H1 (cell line): ENCODE data around the gene FLT4. TPM values are rescaled to one million over a fixed set of nuclear protein-coding genes. Genes with fewer than 3 reads are reported as not detected.

ENCODE experiments used
- CTCF ChIA-PET: fragments of 300-600 bp; sonication (Branson Sonifier 250); formaldehyde crosslinking; loops from one replicate; lab custom pipeline; 2021; ENCODE audit not compliant: partially characterized antibody; lab: Charles Lee
- POLR2A ChIA-PET: fragments of 300-600 bp; sonication (Branson Sonifier 250); formaldehyde crosslinking; loops from one replicate; lab custom pipeline; 2021; ENCODE audit warnings: inconsistent platforms; ENCODE audit not compliant: partially characterized antibody; lab: Charles Lee
- DNase-seq, 2 experiments: peaks; one replicate each; pipeline versions ENCODE4 v3.0.0 to v3.0.0-alpha.2; 2010 to 2022; ENCODE audit warnings: low spot score in 2 of 2, low read depth in 1 of 2, mixed read lengths in 1 of 2
- FAIRE-seq: peaks from 2 replicates; lab custom pipeline; 2011; peaks lifted over from hg19 to GRCh38; lab: Jason Lieb, UNC
- H2AFZ ChIP-seq: 2 replicates; pipeline ENCODE4 v1.8.1; 2012; ENCODE audit warnings: low read length, inconsistent platforms
- H2AK5ac ChIP-seq: 2 replicates; pipeline ENCODE4 v1.6.1; 2013; ENCODE audit warnings: low read depth, low read length
- H2BK120ac ChIP-seq: replicated peaks from 2 replicates; pipeline ENCODE3; 2013; ENCODE audit warnings: low read depth, low read length, inconsistent platforms
- H2BK12ac ChIP-seq: 2 replicates; pipeline ENCODE4 v1.6.1; 2013; ENCODE audit warnings: low read depth, low read length
- H2BK15ac ChIP-seq: 2 replicates; pipeline ENCODE4 v1.6.1; 2013; ENCODE audit warnings: low read length
- H2BK20ac ChIP-seq: 2 replicates; pipeline ENCODE4 v1.6.1; 2013; ENCODE audit warnings: low read length
- H2BK5ac ChIP-seq: 2 replicates; pipeline ENCODE4 v1.6.1; 2013; ENCODE audit warnings: low read depth, low read length
- H3K14ac ChIP-seq: 2 replicates; pipeline ENCODE4 v1.6.1; 2013; ENCODE audit warnings: inconsistent platforms; ENCODE audit not compliant: insufficient read length
- H3K18ac ChIP-seq: 2 replicates; pipeline ENCODE4 v1.6.1; 2013; ENCODE audit warnings: low read length; ENCODE audit errors: extremely low read depth
- H3K23ac ChIP-seq: 2 replicates; pipeline ENCODE4 v1.6.1; 2013; ENCODE audit warnings: inconsistent platforms; ENCODE audit not compliant: insufficient read length
- H3K23me2 ChIP-seq: 2 replicates; pipeline ENCODE4 v1.6.1; 2013; ENCODE audit warnings: low read depth, low read length
- H3K27ac ChIP-seq: 2 replicates; pipeline ENCODE4 v1.6.1; 2011; ENCODE audit warnings: low read depth, low read length, inconsistent platforms
- H3K27me3 ChIP-seq, 4 experiments: replicated peaks in 1 of 4; 1 replicate in 1 of 4; 2 replicates in 3 of 4; pipeline versions ENCODE4 v1.6.1 to v1.8.1; 2011 to 2013; ENCODE audit warnings: low read length in 3 of 4, mild to moderate bottlenecking in 3 of 4, inconsistent platforms in 2 of 4, mixed read lengths in 2 of 4, moderate library complexity in 1 of 4; ENCODE audit not compliant: control insufficient read depth in 3 of 4, insufficient read depth in 3 of 4; ENCODE audit errors: extremely low read depth in 1 of 4
- H3K36me3 ChIP-seq, 4 experiments: 2 replicates each; pipeline versions ENCODE4 v1.6.1 to v1.8.1; 2011 to 2013; ENCODE audit warnings: mild to moderate bottlenecking in 4 of 4, low read length in 3 of 4, moderate library complexity in 2 of 4, control low read depth in 1 of 4, inconsistent platforms in 1 of 4; ENCODE audit not compliant: insufficient read depth in 4 of 4, control insufficient read depth in 2 of 4
- H3K4ac ChIP-seq: replicated peaks from 2 replicates; pipeline ENCODE3; 2013; ENCODE audit warnings: low read length, low read depth, mixed read lengths, inconsistent platforms; ENCODE audit not compliant: insufficient read length
- H3K4me1 ChIP-seq, 4 experiments: replicated peaks in 1 of 4; 1 replicate in 1 of 4; 2 replicates in 3 of 4; pipeline versions ENCODE4 v1.6.1 to v1.8.1; 2011 to 2013; ENCODE audit warnings: low read length in 3 of 4, inconsistent platforms in 2 of 4, mixed read lengths in 1 of 4; ENCODE audit not compliant: insufficient read depth in 4 of 4, control insufficient read depth in 3 of 4
- H3K4me2 ChIP-seq, 2 experiments: 2 replicates each; pipeline versions ENCODE4 v1.6.1 to v1.8.1; 2011 to 2013; ENCODE audit warnings: low read depth in 2 of 2, low read length in 2 of 2, control low read depth in 1 of 2, inconsistent platforms in 1 of 2, mild to moderate bottlenecking in 1 of 2; ENCODE audit not compliant: insufficient read depth in 1 of 2
- H3K4me3 ChIP-seq, 4 experiments: fragments of 200-600, 300-600 bp in 1 of 4; sonication (generic), shearing (Covaris generic), sonication (Bioruptor Twin) in 1 of 4; 2 replicates each; pipeline versions ENCODE4 v1.5.1 to v1.8.1; 2011 to 2016; ENCODE audit warnings: low read length in 4 of 4, low read depth in 3 of 4, control low read depth in 2 of 4, inconsistent platforms in 2 of 4, mild to moderate bottlenecking in 2 of 4, mixed read lengths in 1 of 4, moderate library complexity in 1 of 4; ENCODE audit not compliant: insufficient read depth in 2 of 4; ENCODE audit errors: extremely low read depth in 1 of 4
- H3K56ac ChIP-seq: replicated peaks from 2 replicates; pipeline ENCODE3; 2013; ENCODE audit warnings: low read depth, mild to moderate bottlenecking, mixed read lengths, low read length, inconsistent platforms; ENCODE audit not compliant: insufficient read length
- H3K79me1 ChIP-seq: 2 replicates; pipeline ENCODE4 v1.6.1; 2013; ENCODE audit warnings: low read depth, low read length, control low read depth
- H3K79me2 ChIP-seq, 2 experiments: 2 replicates each; pipeline versions ENCODE4 v1.6.1 to v1.8.1; 2012 to 2013; ENCODE audit warnings: low read length in 2 of 2, mild to moderate bottlenecking in 2 of 2, inconsistent platforms in 1 of 2; ENCODE audit not compliant: insufficient read depth in 2 of 2, control insufficient read depth in 1 of 2
- H3K9ac ChIP-seq, 4 experiments: replicated peaks in 1 of 4; 1 replicate in 1 of 4; 2 replicates in 3 of 4; pipeline versions ENCODE4 v1.6.1 to v1.8.1; 2011 to 2013; ENCODE audit warnings: low read depth in 3 of 4, low read length in 3 of 4, control low read depth in 2 of 4, mild to moderate bottlenecking in 2 of 4, moderate library complexity in 2 of 4, inconsistent platforms in 1 of 4; ENCODE audit errors: extremely low read depth in 1 of 4
- H3K9me3 ChIP-seq, 2 experiments: 2 replicates each; pipeline versions ENCODE4 v1.6.1 to v1.8.1; 2012 to 2013; ENCODE audit warnings: mild to moderate bottlenecking in 2 of 2, moderate library complexity in 2 of 2, control low read depth in 1 of 2, inconsistent platforms in 1 of 2, low read depth in 1 of 2, low read length in 1 of 2, mixed read lengths in 1 of 2; ENCODE audit not compliant: insufficient read depth in 2 of 2
- H4K20me1 ChIP-seq, 2 experiments: replicated peaks in 1 of 2; 2 replicates each; pipeline versions ENCODE3 to v1.8.1; 2011 to 2013; ENCODE audit warnings: inconsistent platforms in 2 of 2, low read length in 2 of 2, mild to moderate bottlenecking in 1 of 2; ENCODE audit not compliant: insufficient read depth in 2 of 2, control insufficient read depth in 1 of 2
- H4K5ac ChIP-seq: 2 replicates; pipeline ENCODE4 v1.6.1; 2013; ENCODE audit warnings: low read length, low read depth, mixed read lengths, inconsistent platforms; ENCODE audit not compliant: insufficient read length
- H4K8ac ChIP-seq: 2 replicates; pipeline ENCODE4 v1.8.0; 2013; ENCODE audit warnings: mild to moderate bottlenecking, moderate library complexity, low read length, inconsistent platforms; ENCODE audit not compliant: insufficient read depth; ENCODE audit errors: extremely low read depth
- H4K91ac ChIP-seq: replicated peaks from 2 replicates; pipeline ENCODE3; 2013; ENCODE audit warnings: low read length, mixed read lengths, inconsistent platforms; ENCODE audit not compliant: insufficient read length
- EZH2 ChIP-seq: fragments of 200-600 bp; sonication (generic); IDR thresholded peaks from 2 replicates; pipeline ENCODE4 v1.7.1; 2012; ENCODE audit warnings: low read depth, mild to moderate bottlenecking, moderate library complexity, low read length, inconsistent platforms; ENCODE audit not compliant: severe bottlenecking
- KDM4A ChIP-seq: IDR thresholded peaks from one replicate; pipeline ENCODE4 v1.7.1; 2012; ENCODE audit warnings: low read depth, mild to moderate bottlenecking, moderate library complexity, low read length, inconsistent platforms; ENCODE audit not compliant: severe bottlenecking
- NRF1 ChIP-seq: IDR thresholded peaks from 2 replicates; pipeline ENCODE4 v1.6.1; 2011; ENCODE audit warnings: mild to moderate bottlenecking, low read depth, low read length, improper control_type of control experiment
- SP1 ChIP-seq: IDR thresholded peaks from 2 replicates; pipeline ENCODE4 v1.6.1; 2011; ENCODE audit warnings: low read depth, low read length
- YY1 ChIP-seq: IDR thresholded peaks from 2 replicates; pipeline ENCODE4 v1.6.1; 2011; ENCODE audit warnings: low read depth, mild to moderate bottlenecking, low read length
- ZNF274 ChIP-seq: IDR thresholded peaks from 2 replicates; pipeline ENCODE4 v1.7.0; 2012; ENCODE audit warnings: low read length, borderline replicate concordance; ENCODE audit errors: extremely low read depth
- WGBS, 2 experiments: shearing (Covaris generic) in 1 of 2; methylation state at CpG; one replicate each; pipeline versions ENCODE4 v1.1.6 to v1.1.7; 2013 to 2015; ENCODE audit warnings: low lambda C conversion rate in 2 of 2, mixed read lengths in 2 of 2, inconsistent platforms in 1 of 2, low coverage in 1 of 2, missing lambda C conversion rate in 1 of 2; ENCODE audit not compliant: insufficient replicate concordance in 2 of 2, insufficient coverage in 1 of 2, insufficient read length in 1 of 2; ENCODE audit errors: extremely low coverage in 1 of 2, missing lambda C conversion rate in 1 of 2; 5-methylcytosine and 5-hydroxymethylcytosine counted together
- polyA plus RNA-seq, 7 experiments: library from polyadenylated mRNA; depleted of rRNA in 3 of 7; stranded (reverse) in 5 of 7; unstranded in 2 of 7; fragments of >200 nt in 5 of 7; fragments of 200-250 nt in 2 of 7; gene quantifications; 1 replicate in 5 of 7; 2 replicates in 1 of 7; 4 replicates in 1 of 7; pipeline versions ENCODE4 v1.2.1 to v1.2.3, GENCODE V29; 2011 to 2013; ENCODE audit warnings: missing spikeins in 2 of 7, mixed read lengths in 2 of 7
- total RNA-seq: library from RNA; stranded (reverse); fragmentation: NEBNext Ultra II Directional; extraction: Animal tissue kit (Norgen Biotek cat#: 25700); gene quantifications from 2 replicates; pipeline ENCODE4 v1.2.1, GENCODE V29; 2021
- TF ChIP-seq, protein P1 (sequence below): IDR thresholded peaks from 2 replicates; pipeline ENCODE4 v1.6.1; 2012; ENCODE audit warnings: inconsistent platforms

The FLT4 gene
- total and polyA plus RNA-seq, 2 of the 8 experiments (the other 6 are each of a cell fraction or from before 2014, with no cell fraction given) = 6.5 to 7.7 TPM

DNA sequence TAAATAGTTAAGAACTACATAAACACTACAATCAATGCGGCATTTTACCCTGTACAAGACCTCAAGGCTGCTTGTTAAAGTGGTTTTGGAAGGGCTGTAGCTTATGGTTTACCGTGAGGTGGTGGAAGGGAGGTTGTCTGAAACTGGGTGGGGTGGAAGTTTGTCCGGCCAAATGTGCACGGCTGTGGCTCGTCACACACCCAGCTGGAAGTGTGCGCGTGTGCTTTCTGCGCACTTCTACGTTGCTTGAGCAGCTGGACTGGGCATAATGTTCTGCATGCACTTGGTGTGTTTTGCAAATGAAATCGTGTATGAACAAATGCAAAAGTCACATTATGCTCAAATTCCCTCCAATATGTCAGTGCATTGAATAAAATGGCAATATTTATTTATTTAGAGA, 17.4 kb upstream of the FLT4 start:
- H3K23ac ChIP-seq = no peak overlapping the region
- H2AFZ ChIP-seq = no peak overlapping the region
- H3K4me3 ChIP-seq = no peak overlapping the region
- peaks cover 5% of the 10 kb centered on the region; the same call in 1 of the 2 replicates for H3K23me2 ChIP-seq
- no peak overlapping the region for H3K18ac ChIP-seq
- H3K36me3 ChIP-seq = no peaks in the 10 kb centered on the region
- ChIA-PET CTCF (interaction anchor here (1.2 to 2.8 kb wide), 4 partner anchors 21 to 61 kb away, joined by 3 to 8 read pairs (median 5); no protein-coding TSS in a partner anchor), POLR2A (no interaction called here)
- no peak overlapping the region for H3K4ac ChIP-seq
- no peak overlapping the region for H4K5ac ChIP-seq
- no peak overlapping the region for H2BK15ac ChIP-seq
- WGBS, 2 experiments = 96% methylated on average over 10 of the region's 10 CpGs; no CpG with 5 or more reads in 1 of the 2 experiments
- H2BK120ac ChIP-seq = no peak overlapping the region
- no peak overlapping the region for H3K14ac ChIP-seq
- H3K79me1 ChIP-seq = no peaks in the 10 kb centered on the region
- H2AK5ac ChIP-seq = no peak overlapping the region
- H4K8ac ChIP-seq = no peak overlapping the region
- H4K91ac ChIP-seq = no peak overlapping the region
- H3K79me2 ChIP-seq = no peaks in the 10 kb centered on the region
- no peaks in the 10 kb centered on the region for H3K9me3 ChIP-seq
- H3K56ac ChIP-seq = no peak overlapping the region
- H4K20me1 ChIP-seq = peaks cover 0 to 2% of the 10 kb centered on the region in 2 experiments
- no peaks in the 10 kb centered on the region for H3K27me3 ChIP-seq
- no peak overlapping the region for H3K27ac ChIP-seq
- no peak overlapping the region for H3K9ac ChIP-seq
- no peak overlapping the region for H2BK20ac ChIP-seq
- H2BK12ac ChIP-seq = no peak overlapping the region
- H3K4me1 ChIP-seq = peaks cover 0 to 3% (median 0%) of the 10 kb centered on the region in 4 experiments; a peak in 1 of 7 replicates
- FAIRE-seq = no peak
- no peak for DNase-seq
- no peak overlapping the region for H3K4me2 ChIP-seq
- H2BK5ac ChIP-seq = no peak overlapping the region
- TF ChIP-seq YY1 = no peak
- TF ChIP-seq NRF1 = no peak
- TF ChIP-seq EZH2 = no peak
- no peak for TF ChIP-seq KDM4A
- TF ChIP-seq SP1 = no peak
- TF ChIP-seq, protein P1, sequence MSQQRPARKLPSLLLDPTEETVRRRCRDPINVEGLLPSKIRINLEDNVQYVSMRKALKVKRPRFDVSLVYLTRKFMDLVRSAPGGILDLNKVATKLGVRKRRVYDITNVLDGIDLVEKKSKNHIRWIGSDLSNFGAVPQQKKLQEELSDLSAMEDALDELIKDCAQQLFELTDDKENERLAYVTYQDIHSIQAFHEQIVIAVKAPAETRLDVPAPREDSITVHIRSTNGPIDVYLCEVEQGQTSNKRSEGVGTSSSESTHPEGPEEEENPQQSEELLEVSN = no peak
- TF ChIP-seq ZNF274 = no peak
